ENCODE results near the gene NEDD9. TPM values are rescaled to one million over a fixed set of nuclear protein-coding genes. Genes with fewer than 3 reads are reported as not detected.

Gene NEDD9
- total RNA-seq, 2 donors from 2014 or later, result 105 to 166 TPM

GRCh38 chr6:11139051-11139960 is 93.2 kb downstream of the NEDD9 start:
- intact Hi-C loops (cut with DNase I), result no loop called here
- no peak for DNase-seq (ENCODE audit: low spot score)

GRCh38 chr6:11136809-11137208 is 95.7 kb downstream of the NEDD9 start:
- intact Hi-C loops (cut with DNase I), result no loop called here
- no peak for DNase-seq (ENCODE audit: low spot score)

Other genes starting within 250 kb of the NEDD9 start
- gene ELOVL2, start 188.4 kb downstream of the NEDD9 start, total RNA-seq, result under 1 TPM; 0.23 to 0.38 TPM
- gene SMIM13, start 138.8 kb downstream of the NEDD9 start, total RNA-seq, result 10 to 100 TPM in 1 of 2 donors, 1 to 10 TPM in 1; 9.2 to 11.8 TPM
- under 1 TPM; 0.05 to 0.14 TPM for gene ERVFRD-1, start 120.9 kb downstream of the NEDD9 start, total RNA-seq